ENCODE data around the gene ARL11. TPM values are rescaled to one million over a fixed set of nuclear protein-coding genes. Genes with fewer than 3 reads are reported as not detected.
"Not testable (repeated sequence)": the region's sequence is repeated elsewhere in the genome, so short reads cannot be mapped to it uniquely, and the experiment has no call there.

ARL11 gene
- total RNA-seq, 1 donor from 2014 or later = 0.27 TPM

- no peak for DNase-seq (ENCODE audit: low spot score)
- intact Hi-C loops (cut with DNase I) = loop anchor here (5.0 to 10.0 kb wide), 3 partner anchors 54 to 166 kb away; partner anchors contain the start of genes CAB39L, PHF11 and SETDB2
Observed at GRCh38 chr13:49608651-49609331, 19.5 kb upstream of the ARL11 start.

DNA sequence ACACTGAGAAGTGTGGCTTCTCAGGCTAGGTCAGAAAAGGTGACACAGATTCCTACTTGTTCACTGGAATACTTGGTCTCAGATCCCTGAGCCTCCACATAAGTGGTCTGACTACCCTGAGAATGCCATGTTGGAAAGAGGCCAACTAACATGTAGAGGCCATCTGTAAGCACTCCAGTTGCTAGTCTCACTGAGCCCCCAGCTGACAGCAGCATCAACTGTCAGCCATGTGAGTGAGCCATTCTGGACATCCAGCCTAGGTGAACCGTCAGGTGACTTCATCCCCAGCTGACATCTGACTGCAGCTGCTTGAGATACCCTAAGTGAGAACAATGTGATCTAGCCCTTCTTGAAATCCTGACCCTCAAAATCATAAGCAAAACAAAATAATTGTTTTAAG, 18.1 kb upstream of the ARL11 start:
- intact Hi-C loops (cut with DNase I) = no loop called here
- no peak for DNase-seq (ENCODE audit: low spot score)

- intact Hi-C loops (cut with DNase I); DNase-seq (ENCODE audit: low spot score): not testable (repeated sequence)
Observed at GRCh38 chr13:49612042-49612441, 16.3 kb upstream of the ARL11 start.

- intact Hi-C loops (cut with DNase I) = no loop called here
- no peak for DNase-seq (ENCODE audit: low spot score)
Observed at GRCh38 chr13:49615836-49616675, 12.3 kb upstream of the ARL11 start.

- intact Hi-C loops (cut with DNase I) = no loop called here
- no peak for DNase-seq (ENCODE audit: low spot score)
Observed at GRCh38 chr13:49616676-49617065, 11.6 kb upstream of the ARL11 start.

DNA sequence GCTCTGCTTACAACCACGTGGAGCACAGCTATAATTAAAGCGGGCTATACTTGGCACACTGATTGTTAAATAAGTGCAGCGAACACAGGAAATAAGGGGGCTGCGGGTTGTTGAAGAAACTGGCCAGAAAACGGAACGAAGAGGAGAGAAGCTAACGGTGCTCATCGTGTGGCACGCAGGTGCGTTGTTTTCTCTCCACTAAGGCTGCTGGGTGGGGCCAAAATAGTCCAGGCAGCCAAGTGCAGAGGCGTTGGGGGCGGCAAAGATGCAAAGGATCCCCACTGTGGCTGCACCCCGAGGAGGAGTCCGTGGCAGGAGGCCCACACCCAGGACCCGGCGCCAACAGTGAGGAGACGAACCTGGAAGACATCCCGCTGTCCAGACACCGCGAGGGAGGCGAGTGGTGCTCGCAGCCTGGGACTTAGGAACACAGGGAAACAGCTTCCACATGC, 8.1 kb upstream of the ARL11 start:
- intact Hi-C loops (cut with DNase I) = no loop called here
- DNase-seq (ENCODE audit: low spot score) = no peak

GRCh38 chr13:49622174-49622946, 5.9 kb upstream of the ARL11 start:
- no peak for DNase-seq (ENCODE audit: low spot score)
- intact Hi-C loops (cut with DNase I) = no loop called here

DNA sequence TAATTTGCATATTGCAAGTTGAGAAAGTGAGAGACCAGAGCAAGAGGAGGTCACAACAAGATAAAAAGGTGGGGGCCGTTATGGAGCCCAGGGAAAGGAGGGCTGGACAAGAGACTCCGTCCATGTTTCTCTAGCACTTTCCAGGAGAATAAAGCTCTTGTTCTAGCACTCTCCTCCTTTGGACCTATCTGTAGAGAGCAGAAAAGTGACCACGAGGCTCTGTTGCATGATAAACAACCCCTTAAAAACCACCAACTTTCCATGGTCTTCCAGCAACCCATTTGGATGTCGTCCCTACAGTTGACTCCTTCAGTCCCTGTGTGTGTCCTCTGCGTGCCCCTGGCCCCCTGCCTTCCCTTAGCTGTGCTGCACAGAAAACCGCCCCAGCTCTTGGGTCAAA, 4.1 kb upstream of the ARL11 start:
- no peak for DNase-seq (ENCODE audit: low spot score)
- intact Hi-C loops (cut with DNase I) = no loop called here

DNA sequence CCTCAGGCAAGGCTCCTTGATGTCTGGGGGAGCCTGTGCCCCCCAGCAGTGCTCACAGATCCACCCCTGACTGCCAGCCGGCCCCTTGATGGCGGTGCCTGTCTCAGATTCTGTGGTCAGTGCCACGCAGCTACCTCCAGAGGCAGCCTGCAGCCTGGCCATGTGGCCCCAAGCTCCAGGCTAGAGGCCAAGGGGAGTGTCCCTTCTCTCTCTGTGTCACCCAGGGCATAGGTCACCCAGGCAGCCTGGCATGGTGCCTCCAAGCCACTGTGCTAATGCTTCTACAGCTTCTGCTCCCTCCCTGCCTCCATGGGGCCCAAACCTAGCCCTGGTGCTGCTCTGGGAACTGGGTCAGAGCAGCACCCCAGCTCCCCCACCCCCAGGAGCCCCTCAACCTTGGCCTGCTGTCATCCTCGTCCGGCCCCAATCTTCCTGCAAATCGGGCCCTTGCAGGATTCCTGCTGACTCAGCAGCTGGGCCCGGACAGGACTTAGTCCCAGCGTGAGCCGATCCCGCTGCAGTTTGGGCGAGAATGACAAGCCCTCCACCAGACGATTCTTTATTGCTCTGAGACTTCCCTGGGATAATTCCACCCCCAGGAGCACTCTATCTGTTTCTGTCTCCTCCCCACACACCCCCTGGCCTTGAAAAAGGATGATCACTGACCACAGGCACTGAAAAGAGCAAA, 2.8 kb upstream of the ARL11 start:
- peak; percentile 78 for DNase-seq (ENCODE audit: low spot score)
- intact Hi-C loops (cut with DNase I) = no loop called here

GRCh38 chr13:49629196-49629938, 1.1 kb downstream of the ARL11 start:
- no peak for DNase-seq (ENCODE audit: low spot score)
- intact Hi-C loops (cut with DNase I) = no loop called here

DNA sequence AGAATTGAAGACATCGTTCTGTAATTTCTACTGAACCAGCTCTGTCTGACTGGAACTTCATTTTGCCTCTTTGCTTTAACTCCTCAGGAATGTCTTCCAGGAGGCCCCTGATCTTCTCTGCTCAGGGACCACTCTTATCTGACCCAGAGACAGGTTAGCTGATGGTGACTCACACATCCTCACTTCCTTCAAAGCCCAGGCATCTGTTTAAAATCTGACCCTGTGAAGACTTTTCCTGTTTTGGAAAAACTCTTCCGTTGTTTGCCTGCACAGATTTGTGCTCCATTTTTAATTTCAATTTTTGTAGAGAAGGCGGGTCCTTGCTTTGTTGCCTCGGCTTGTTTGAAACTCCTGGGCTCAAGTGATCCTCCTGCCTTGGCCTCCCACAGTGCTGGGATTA, 1.6 kb downstream of the ARL11 start:
- intact Hi-C loops (cut with DNase I) = no loop called here
- no peak for DNase-seq (ENCODE audit: low spot score)

DNA sequence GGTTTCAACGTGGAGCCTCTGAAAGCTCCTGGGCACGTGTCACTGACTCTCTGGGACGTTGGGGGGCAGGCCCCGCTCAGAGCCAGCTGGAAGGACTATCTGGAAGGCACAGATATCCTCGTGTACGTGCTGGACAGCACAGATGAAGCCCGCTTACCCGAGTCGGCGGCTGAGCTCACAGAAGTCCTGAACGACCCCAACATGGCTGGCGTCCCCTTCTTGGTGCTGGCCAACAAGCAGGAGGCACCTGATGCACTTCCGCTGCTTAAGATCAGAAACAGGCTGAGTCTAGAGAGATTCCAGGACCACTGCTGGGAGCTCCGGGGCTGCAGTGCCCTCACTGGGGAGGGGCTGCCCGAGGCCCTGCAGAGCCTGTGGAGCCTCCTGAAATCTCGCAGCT, 2.3 kb downstream of the ARL11 start:
- intact Hi-C loops (cut with DNase I) = no loop called here
- DNase-seq (ENCODE audit: low spot score) = no peak

DNA sequence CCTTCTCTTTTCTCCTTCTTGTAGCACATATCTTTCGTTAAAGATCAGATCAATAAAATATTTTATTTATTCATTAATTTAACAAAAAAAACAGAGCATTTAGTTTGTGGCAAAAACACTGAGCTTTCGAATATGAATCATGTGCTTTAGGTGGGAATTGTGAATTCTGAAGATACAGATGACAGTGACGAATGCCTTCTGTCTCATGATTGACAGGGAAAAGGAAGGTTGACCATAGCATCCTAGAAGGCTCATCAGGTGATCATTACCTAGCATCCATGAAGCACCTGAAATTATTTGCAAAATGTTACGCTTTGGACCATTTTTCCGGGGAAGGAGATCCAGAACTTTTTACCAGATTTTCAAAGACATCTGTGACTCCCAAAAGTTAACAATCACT, 3.8 kb downstream of the ARL11 start:
- intact Hi-C loops (cut with DNase I) = no loop called here
- DNase-seq (ENCODE audit: low spot score) = no peak

- intact Hi-C loops (cut with DNase I) = no loop called here
- no peak for DNase-seq (ENCODE audit: low spot score)
Observed at GRCh38 chr13:49633710-49634109, 5.4 kb downstream of the ARL11 start.

GRCh38 chr13:49635599-49636433, 7.5 kb downstream of the ARL11 start:
- DNase-seq (ENCODE audit: low spot score) = no peak
- intact Hi-C loops (cut with DNase I) = no loop called here

GRCh38 chr13:49636705-49637104, 8.4 kb downstream of the ARL11 start:
- DNase-seq (ENCODE audit: low spot score) = no peak
- intact Hi-C loops (cut with DNase I) = no loop called here

GRCh38 chr13:49638030-49638743, 9.9 kb downstream of the ARL11 start:
- DNase-seq (ENCODE audit: low spot score) = no peak
- intact Hi-C loops (cut with DNase I) = no loop called here

- intact Hi-C loops (cut with DNase I) = no loop called here
- no peak for DNase-seq (ENCODE audit: low spot score)
Observed at GRCh38 chr13:49638744-49639072, 10.4 kb downstream of the ARL11 start.
